GM18507 (cell line): Measurements from ENCODE around the gene ABCG4.
A peak's percentile ranks its signal among the peaks of the same experiment; 100 is the strongest.
"Not testable (repeated sequence)": the region's sequence is repeated elsewhere in the genome, so short reads cannot be mapped to it uniquely, and the experiment has no call there.

ENCODE experiments used
- DNase-seq: peaks from one replicate; pipeline ENCODE4 v3.0.0; 2011; ENCODE audit warnings: low read depth; ENCODE audit not compliant: insufficient read length; ENCODE audit errors: extremely low spot score
- FAIRE-seq: peaks from 2 replicates; lab custom pipeline; 2011; peaks lifted over from hg19 to GRCh38; lab: Jason Lieb, UNC

ABCG4 gene

DNA sequence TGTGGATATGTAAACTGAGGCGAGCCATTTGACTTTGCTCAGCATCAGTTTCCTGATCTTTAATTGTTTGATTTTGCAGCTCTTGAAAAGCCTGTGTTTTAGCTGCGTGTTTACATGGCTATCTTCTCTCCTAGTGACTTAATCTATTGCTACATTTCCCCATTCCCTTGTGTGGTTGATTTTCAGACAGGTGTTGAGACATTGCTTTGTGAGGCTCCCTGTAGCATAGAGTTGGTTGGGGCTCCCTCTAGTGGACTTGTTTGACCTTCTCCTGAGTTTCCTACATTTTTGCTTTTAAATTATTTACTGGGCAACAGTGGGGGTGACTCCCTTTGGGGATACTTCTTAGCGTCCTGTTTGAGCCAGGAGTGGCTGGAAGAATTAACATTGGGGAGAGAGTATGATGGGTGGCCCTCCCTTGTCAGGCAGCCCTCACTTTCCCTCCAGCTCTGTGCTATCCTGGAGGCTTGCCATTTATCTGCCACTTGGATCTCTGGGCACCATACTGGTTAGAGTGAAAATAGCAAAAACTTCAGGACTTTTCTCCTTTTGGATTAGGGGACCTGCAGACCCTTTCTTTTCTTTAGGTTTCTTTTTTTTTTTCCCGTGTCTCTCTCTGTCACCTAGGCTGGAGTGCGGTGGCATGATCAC, 48.1 kb downstream of the ABCG4 start:
- DNase-seq (peak; percentile 66), FAIRE-seq (peak; percentile 87)

DNA sequence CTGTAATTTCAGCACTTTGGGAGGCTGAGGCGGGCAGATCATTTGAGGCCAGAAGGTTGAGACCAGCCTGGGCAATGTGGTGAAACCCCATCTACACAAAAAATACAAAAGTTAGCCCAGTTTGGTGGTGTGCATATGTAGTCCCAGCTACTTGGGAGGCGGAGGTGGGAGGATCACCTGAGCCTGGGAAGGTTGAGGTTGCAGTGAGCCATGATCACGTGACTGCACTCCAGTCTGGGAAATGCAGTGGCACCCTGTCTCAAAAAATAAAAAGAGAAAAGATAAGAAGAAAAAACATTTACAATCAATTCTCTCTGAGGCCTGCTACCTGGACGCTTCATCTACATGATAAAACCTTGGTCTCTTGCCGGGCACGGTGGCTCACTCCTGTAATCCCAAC, 50.1 kb downstream of the ABCG4 start:
- FAIRE-seq (no peak), DNase-seq (no peak)

DNA sequence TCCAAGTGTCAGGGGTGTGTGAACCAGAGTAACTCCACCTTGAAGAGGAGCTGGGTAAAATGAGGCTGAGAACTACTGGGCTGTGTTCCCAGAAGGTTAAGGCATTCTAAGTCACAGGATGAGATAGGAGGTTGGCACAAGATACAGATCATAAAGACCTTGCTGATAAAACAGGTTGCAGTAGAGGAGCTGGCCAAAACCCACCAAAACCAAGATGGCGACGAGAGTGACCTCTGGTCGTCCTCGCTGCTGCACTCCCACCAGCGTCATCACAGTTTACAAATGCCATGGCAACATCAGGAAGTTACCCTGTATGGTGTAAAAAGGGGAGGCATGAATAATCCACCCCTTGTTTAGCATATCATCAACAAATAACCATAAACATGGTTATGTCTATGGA, 52.4 kb downstream of the ABCG4 start:
- not testable (repeated sequence) for DNase-seq, FAIRE-seq

DNA sequence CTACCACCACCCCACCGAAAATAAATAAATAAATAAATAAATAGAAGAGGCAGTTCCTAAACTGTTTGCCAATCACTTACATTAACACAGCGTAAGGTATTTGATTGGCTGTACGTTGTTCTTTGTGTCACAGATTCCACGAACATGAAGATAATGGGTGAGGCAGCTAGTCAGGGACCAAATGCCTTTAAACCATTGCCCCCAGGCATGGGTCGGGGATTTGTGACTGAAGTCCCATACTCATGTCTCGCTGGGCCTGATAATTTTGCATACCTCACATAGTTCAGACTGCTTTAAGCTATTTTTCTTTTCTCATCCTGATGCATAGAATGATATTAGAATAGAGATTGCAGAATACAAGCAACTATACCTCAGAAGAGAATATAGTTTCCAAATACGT, 53.7 kb downstream of the ABCG4 start:
- FAIRE-seq (no peak), DNase-seq (no peak)

DNA sequence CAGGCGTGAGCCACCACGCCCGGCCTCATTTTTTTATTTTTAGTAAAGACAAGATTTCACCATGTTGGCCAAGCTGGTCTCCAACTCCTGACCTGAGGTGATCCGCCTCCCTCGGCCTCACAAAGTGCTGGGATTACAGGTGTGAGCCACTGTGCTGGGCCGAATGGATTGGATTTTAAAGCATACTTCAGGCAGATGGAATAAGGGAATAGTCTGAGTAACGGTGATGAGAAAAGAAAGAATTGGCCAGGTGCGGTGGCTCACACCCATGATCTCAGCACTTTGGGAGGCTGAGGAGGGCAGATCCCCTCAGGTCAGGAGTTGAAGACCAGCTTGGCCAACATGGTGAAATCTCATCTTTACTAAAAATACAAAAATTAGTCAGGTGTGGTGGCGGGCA, 55.2 kb downstream of the ABCG4 start:
- DNase-seq (no peak), FAIRE-seq (no peak)

DNA sequence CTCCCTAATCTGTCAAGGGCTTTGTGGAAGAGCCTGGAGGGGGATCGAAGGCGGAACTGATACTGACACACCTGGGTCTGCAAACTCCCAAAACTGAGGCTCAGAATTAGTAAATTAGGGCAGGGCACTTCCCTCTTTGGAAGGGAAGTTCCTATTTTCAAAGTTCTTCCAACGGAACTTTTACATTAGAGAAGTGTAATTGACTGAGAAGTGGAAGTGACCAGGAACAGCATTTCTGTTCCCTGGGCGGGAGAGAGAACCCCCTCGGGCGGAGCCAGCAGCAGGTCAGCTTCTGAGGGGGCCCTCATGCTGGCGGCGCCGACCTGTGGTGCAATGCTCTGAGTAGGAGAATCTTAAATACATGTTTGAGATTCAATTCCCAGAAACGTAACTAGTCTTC, 56.2 kb downstream of the ABCG4 start:
- FAIRE-seq, result peak; percentile 49
- no peak for DNase-seq

DNA sequence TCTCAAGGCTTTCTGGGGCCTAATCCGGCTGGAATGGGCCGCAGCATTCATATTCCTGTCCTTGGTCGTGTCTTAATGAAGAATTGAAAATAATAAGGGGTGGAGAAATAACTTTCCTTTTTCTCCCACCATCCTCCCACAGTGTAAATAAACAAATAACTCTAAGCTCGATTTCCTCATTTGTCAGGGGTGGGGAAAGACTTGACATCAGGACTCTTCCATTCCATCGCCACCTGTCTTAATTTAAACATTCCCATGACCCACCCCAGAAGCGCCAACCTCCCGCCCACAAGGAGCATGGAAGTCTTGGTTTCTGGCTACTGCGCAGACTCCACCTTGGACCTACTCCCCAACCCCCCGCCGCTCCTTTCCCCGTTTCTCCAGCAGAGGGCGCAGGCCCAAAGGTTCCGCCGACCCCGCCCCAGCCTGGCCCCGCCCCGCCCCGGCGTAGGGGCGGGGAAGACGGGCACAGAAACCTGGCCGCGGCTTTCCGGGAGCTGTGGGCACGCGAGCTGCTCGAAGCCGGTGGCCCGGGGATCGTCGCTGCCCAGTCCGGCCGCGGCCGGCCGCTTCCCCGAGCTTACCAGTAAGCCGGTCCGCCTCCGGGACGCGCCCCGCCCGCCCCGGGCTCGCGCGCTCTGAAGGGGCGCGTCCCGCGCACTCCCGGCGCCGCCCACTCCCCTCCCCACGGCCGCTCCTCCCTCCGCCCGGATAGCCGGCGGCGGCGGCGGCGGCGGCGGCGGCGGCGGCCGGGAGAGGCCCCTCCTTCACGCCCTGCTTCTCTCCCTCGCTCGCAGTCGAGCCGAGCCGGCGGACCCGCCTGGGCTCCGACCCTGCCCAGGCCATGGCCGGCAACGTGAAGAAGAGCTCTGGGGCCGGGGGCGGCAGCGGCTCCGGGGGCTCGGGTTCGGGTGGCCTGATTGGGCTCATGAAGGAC, 57.0 kb downstream of the ABCG4 start, which contains the start of gene CBL:
TSS of gene CBL (plus strand) at position 766 of the 937 bp plus-strand sequence. CDS start at position 845, 79 bp downstream.
- FAIRE-seq, result peak; percentile 86
- peak; percentile 91 for DNase-seq

DNA sequence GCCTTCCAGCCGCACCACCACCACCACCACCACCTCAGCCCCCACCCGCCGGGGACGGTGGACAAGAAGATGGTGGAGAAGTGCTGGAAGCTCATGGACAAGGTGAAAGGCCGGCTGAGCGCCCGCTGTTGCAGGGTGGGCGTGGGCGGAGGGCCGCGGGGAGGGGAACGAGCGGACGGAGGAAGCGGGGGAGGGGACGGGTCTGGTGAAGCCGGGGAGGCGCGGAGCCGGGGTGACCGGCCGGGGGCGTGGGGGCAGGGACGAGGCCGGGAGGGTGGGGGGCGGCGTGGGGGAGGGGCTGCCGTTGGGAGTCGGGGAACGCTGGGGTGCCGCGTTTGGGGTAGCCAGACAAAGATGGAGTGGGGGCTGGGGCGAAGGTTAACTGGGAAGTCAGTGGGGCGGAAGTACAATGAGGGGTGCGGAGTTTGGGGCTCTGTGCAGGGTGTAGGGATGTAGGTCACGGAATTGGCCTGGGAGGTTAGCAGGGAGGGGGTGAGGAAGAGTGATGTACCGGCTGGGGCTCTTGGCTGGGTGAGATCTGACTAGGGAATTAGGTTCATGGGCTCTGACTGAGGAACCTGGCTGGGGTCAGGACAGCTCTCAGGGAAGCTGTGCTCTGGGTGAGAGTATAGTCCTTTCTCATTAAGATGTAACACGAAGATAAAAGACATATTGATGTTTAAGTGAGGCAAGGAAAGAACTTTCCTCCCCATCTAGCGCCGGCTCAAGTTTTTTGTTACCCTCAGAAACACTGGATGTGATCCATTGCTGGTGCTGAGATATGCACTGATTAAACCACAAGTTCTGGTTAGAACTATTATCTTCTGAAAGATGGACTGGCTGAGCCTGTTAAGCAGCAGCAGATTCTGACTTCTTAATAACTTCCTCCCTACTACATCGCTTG, 57.9 kb downstream of the ABCG4 start:
- FAIRE-seq, result peak; percentile 65
- no peak for DNase-seq

DNA sequence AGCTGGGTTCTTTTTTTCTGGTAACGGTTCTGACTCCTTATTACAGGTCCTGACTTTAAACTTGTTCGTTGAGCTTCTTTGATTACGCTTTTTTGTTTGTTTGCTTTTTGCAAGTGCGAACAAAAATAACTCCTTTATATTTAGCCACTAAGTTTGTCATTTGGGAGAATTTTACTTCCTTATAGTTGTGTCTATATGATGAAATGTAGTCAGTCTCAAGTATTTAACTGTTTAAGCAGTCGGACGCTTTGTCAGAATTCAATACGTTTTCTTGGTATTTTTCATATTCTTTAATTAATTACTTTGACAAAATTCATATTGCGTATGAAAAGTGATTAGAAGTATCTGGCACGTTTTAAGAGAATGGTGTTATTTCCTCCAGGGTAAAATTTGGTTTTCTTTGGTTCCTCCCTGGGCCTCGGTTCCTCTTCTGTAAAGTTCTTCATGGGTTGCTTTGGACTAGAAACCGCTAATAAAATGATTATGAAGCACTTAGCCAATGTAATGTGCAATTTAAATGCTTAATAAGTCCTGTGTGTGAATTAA, 58.6 kb downstream of the ABCG4 start:
- FAIRE-seq, result peak; percentile 21
- no peak for DNase-seq

DNA sequence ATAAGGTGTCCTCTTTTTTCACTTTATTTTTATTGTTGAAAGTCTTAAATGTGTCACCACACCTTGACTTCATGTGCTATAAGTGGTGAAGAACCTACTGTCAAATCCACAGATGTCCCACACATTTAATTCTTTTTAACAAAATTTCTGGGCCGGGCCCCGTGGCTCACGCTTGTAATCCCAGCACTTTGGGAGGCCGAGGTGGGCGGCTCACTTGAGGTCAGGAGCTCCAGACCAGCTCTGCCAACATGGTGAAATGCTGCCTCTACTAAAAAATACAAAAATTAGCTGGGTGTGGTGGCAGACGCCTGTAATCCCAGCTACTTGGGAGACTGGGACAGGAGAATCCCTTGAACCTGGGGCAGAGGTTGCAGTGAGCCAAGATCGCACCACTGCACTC, 60.3 kb downstream of the ABCG4 start:
- DNase-seq, result no peak
- FAIRE-seq, result no peak

DNA sequence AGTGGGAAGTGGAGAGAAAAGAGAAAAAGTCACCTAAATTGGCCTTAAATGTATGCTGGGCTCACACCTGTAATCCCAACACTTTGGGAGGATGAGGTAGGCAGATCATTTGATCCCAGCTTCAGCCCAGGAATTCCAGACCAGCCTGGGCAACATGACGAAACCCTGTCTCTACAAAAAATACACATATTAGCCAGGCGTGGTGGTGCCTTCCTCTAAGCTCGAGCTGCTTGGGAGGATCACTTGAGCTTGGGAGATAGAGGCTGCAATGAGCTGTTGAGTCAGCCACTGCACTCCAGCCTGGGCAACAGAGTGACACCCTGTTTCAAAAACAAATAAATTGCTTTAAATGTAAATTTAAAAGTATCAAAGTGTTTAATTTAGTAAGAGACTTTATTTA, 61.2 kb downstream of the ABCG4 start:
- no peak for FAIRE-seq
- no peak for DNase-seq
